HG02588 (cell line): ENCODE data around the gene EEPD1.
A peak's percentile ranks its signal among the peaks of the same experiment; 100 is the strongest.

Source experiments
- ATAC-seq: cut with Tn5 transposase; IDR thresholded peaks from one replicate; pipeline ENCODE4 v1.9.1; 2021; ENCODE audit warnings: mild to moderate bottlenecking, moderate library complexity; ENCODE audit not compliant: unreplicated experiment

The EEPD1 gene

DNA sequence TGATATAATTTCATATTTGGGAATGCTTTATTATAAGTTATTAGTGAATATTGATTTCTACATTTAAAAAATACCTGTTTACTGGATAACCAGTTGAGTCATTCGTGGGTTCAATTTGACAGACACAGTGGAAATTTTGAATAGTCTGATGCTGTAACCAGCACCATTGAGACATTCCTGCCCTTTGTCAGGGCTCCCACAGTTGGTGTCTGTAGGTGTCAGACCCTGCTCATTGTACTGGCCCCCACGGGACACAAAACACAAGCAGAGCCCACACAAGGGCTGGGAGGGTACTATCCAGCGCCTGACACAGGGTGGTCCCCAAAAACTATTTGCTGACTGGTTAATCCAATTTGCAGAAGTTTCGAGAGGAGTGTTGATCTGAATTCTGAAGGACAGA is 35.9 kb downstream of the EEPD1 start:
- no peak for ATAC-seq

DNA sequence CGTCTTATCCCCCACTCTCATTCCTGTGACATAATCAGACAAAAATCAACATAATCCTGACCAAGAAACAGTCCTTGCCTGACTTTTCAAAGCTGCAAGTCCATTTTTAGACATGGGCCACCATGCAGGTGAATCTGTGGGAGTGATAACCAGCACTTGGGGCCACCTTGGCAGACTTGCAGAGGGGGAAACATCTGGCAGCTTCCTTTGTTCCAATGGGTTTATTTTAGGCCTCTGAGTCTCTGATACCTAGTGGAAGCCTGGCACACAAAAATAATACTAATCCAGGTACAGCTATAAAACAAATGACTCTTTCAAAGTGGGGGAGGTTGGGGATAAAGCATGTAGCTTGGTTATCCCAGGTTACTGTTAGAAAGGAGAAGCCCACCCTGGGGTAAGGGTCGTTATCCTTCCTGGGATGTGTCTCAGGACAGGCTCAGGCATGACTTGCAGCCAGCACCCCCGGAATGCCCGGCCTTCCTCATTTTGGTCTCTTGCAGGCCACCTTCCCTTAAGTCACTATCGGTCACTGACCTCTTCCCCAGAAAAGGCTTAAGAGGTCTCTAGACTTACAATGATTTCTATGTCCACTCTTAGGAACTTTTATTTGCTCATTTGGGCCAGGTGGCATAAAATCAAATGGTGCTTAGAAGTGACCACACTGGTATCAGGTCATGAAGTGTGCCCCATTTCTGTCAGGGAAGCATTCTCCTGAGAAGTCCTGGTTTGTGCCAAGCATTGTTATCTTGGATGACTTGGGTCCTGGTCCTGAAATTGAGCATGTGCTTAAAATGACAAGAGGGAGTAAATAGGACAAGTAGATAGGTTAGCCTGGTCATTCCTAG is 37.6 kb downstream of the EEPD1 start:
- no peak for ATAC-seq

DNA sequence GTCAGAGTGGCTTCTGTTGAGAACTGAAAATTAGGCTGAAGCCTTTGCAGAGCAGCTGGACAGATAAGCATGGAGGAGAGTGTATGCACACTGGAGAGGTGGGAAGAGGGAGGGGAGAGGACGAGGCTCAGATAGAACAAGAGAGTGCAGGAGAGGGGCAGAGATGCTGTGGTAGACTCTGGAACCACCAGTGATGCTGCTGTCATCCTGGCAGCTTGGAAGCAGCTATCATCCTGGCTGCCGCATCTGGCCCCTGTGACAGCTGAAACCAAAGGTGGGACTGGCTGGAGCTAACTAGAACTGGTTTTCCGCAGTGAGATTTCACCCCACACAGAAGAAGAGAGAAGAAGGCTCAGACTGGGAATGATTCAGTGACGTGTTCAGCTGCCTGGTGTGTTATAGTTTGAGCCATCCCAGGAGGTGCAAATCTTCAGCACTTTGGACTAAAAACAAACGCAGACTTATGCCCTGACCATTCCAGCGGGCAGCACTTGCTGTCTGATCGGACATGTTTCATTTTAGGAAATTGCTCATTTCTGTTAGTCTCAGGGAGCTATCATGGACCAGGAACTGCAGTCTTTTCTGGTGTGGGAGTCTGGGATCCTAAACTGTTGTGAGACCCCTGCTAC is 38.4 kb downstream of the EEPD1 start:
- ATAC-seq, result peak; percentile 29

DNA sequence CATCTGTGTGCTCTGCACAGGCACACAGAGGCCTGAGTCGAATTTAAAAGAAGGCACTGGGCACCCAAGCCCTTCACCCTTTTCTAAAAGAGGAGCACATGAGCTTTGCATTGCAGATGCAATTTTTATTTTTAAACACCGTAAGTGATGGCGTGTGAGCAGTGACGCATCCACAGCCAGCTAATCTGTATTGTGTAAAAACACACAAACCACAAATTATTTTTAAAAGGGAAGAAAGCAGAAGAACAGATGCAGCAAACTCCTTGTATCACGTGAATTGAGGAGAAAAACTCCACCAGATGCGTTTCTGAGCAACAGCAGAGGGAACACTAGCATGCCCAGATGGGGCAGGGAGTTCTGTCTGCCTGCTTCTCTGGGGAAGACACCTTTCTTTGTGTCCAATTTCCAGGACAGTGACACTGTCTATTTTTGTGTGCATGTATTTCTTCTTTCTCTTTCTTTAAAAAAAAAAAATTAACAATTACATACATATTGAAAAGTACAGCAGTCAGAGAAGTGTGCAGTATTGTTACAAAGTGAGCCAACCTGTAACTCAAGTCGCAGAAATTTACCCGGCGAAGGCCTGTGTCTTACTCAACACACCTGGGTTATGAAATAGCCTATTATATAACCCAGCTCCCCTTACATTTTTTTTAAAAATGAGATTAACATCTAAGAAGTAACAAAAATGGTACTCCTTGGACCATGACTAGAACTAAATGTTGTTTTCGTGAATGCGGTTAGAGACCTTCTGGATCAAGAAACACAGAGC is 39.2 kb downstream of the EEPD1 start:
- ATAC-seq, result peak; percentile 47

DNA sequence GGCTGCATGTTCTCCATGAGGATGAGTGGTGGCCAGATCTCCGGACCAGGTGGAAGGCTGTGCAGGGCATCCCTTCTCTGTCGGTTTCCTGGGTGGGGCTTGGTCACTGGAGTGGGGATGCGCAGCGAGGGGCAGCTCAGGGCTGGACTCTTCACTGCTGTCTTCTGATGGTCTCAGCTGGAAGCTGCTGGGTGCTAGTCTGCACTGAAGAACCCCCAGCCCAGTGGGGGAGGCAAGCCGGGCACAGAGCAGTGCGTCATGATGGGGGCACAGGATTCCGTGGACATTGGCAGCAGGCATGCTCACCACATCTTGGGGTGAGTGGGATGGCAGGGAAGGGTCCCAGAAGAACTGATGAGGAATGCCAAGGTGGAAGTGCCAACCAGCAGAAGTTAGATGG is 39.8 kb downstream of the EEPD1 start:
- ATAC-seq, result no peak

DNA sequence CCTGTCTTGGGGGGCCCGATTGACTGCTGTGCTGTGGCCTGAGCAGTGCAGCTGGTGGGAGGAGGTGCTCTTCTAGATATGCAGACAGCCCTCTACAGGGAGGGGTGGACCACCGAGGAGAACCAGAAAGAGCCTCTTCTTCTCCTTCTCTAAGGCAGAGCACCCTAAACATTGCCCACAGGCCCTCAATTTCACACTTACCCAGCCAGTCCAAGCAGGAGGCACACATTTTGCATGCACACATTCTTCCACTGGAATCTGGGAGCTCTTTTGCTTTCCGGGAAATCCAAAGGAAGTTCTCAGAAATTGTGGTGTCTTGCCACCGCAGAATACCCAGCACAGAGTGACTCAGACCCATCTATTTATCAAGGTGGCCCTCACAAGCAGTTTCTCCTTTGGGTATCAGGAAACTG is 45.8 kb downstream of the EEPD1 start:
- no peak for ATAC-seq

DNA sequence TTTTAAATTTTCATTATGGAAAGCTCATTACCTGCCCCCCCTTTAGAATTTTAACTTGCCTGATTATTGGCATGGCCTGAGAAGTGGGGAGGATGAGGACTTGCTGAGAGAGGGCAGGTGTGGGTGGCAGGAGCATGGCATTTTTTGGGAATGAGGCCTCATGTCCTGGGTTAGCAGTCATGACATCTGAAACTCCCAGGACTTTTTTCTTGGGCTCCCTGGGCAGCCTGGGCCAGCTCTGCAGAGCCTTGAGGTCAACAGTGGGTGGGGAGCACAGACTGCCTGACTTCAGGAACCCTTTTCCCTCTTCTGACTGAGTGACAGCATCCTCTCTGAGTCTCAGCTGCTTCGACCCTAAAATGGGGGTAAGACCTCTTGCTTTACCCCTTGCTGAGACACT is 46.3 kb downstream of the EEPD1 start:
- no peak for ATAC-seq

DNA sequence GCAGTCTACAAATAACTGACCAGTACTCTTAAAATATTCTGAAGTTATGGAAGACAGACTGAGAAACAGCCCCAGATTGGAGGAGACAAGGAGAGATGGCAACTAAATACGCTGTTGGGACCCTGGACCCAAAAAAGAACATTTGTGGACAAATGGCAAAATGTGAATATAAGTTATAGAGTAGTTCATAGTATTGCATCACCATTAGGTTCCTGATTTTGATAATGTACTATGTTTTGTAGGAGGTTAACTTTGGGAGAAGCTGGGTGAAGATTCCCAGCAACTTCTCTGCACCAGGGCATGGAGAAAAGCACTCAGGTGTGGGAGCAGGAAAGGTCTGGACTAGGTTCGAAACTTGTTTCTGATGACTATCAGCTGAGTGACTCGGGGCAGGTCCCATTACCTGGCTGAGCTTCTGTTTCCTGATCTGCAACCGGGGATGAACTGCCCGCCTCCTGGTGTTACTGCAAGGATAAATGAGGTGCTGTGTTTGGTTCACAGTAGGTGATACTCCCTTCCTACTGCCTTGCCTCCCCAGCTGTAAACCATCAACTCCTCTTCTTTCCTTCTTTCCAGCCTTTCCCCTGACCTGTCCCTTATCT is 48.2 kb downstream of the EEPD1 start:
- ATAC-seq, result no peak

DNA sequence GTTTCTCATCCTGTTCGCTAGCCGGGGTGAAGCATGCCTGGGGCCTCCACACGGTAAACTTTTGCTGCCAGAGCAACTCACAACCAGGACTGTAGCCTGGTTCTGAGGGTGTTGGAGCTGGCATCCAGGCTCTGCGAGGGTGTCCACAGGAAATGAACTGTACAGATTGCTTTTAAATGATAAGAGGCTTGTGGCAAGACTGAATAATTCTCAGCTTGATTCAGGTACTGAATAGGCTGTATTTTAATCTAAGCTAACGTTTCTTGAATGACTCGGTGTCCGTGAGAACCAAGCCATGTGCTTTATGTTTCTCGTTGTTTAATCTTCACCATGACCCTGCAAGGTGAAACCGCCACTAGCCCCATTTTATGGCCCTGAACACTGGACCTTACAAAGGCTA is 49.3 kb downstream of the EEPD1 start:
- ATAC-seq, result no peak

DNA sequence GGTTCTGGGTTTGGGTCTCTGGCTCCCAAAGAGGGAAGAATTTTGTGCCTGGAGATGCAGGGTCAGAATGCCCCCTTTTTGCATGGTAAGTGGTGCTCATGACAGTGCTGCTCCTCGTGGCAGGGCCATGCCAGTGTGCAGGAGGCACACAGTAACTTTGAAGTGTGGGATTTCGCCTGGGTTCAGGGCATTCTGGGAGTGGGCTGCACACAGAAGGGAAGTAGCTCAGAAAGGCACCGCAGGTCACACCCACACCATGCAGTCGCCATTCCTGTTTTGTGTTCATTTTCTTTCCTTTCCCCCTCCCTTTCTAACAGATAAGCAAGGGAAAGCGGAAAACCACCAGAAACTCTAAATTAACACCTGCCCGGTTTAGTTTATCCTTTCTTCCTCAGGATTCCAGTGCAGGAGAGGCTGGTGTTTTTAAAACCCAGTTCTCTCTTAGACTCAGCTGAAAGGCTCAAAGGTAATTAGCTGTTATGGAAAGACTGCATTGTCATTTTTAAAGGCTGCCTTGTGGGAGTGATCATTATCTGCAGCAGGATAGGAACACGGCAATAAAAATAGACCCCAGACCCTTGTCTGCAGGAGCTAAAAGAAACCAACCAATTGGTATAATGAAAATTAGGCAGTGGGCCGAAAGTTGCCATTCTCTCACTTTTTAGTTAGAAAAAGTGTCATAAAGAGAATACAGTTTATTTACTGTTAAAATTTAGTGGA is 50.2 kb downstream of the EEPD1 start:
- no peak for ATAC-seq

DNA sequence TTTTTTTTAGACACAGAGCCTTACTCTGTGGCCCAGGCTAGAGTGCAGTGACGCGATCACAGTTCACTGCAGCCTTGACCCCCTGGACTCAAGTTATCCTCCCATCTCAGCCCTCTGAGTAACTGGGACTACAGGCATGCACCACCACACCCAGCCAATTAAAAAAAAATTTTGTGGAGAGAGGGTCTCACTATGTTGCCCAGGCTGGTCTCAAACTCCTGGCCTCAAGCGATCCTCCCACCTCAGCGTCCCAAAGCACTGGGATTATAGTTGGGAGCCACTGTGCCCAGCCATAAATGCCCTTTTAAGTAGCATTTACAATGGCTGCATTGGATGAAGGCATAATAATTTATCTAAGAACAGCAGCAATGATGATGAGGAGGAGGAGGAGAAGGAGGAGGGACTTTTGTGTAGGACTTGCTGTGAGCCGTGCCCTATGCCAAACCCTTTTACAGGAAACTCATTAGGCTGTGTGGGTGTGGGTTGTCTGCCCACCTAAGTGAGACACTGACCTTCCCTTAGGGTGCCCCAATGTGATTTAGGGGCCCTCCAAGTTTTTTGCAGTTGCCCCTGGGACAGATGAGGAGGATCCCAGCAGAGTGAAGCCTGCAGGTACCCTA is 51.1 kb downstream of the EEPD1 start:
- no peak for ATAC-seq

DNA sequence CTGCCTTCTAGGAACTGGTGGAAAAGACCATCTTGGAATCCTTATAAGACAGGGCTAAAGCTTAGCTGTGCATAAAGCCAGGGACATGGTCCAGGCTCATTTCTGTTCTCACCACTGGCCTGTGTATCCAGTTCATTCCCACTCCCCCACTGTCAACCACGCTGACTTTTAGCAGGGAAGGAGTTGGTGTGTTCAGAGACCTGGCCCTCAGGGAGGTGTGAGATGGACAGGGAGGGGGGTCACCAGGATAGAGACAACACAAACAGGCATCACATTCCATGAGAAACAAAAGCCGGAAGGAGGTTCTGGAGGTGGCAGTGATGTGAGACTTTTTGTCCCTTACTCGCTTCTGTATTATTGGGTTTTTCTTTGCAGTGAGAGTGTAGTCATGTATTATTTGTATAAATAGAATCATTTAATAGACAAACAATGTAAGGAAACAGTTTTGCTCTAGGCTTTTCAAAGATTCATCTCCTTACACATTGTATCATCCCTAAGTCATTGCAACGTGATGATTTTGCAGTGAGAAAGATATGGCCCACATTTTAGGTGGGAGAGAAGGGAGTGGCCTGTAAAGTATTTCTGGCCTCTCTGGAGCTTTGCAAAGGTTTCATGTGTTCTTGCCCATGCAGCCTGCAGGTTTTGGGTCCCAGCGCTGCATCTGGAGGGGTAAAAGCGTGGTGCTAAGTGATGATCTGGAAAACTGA is 52.0 kb downstream of the EEPD1 start:
- ATAC-seq, result no peak

DNA sequence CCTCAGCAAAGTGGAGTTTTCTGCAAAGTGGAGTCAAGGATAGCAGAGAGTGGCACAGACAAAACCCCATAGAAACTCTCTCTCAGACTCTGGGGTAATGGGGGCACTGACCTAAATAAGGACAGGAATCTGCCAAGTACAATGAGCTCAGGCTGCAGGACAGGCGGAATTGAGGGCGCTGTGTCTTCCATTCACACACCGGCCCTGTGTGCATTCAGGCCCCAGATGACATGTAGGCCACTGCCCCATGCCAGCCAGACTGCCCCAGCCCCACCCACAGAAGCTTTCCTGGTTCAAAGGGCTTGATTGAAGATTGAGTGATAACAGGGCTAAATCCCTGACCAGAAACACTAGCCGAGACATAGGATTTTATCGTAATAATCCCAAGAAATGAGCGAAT is 52.7 kb downstream of the EEPD1 start:
- no peak for ATAC-seq

DNA sequence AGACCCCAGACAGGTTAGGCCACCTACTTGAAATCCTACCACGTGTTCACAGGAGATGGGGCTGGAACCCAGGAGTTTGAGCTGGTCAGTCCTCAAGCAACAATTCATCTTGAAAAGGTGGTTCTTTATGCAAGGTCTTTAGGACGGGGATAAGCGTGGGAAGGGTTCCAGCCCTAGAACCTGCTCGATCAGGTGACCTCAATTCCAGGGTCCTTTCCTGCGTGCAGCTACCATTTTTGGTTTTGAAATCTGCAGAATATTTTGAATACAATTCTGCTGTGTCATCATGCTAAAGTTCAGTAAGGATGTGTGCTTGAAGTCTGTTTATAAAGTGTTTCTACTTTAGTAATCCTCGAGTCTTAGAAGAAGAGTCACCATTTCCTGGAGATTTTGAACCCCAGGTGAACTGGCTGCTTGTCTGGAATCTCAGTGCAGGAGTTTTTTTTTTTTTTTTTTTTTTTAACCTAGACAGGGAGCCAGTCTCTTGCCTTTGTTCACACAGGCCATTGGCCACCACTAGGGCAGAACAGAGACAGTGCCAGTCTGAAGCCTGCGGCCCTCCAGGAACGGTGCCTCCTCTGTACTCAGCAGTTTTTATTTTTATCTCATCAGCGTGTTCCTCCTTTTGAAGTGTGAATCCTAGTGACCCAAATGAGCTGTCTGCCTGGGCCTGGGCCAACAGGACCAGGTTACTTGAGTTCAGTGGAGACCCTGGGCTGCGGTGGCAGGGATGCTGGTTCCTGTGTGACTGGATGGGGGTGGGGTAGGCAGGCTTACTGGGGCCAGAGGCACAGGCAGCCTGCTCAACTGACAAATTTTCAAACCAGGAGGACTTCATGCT is 54.6 kb downstream of the EEPD1 start:
- no peak for ATAC-seq

DNA sequence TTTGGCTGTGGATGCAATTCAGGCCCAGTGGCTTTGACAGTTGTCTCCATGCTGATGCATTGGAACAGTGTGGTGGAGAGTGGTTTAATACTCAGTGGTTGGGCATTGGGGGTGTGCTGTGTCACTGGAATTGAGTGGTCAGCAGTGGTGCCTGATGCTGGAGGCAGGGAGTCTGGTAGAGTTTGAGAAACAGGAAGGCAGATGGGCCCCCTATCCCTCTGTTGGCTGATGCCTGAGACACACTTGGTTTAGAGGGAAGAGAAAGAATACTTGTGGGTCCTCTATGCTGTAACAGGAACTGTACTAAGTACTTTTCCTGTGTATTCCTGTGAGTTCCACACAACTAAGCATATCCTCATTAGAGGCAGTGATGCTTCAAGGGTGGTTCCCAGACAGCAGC is 55.4 kb downstream of the EEPD1 start:
- ATAC-seq, result no peak

DNA sequence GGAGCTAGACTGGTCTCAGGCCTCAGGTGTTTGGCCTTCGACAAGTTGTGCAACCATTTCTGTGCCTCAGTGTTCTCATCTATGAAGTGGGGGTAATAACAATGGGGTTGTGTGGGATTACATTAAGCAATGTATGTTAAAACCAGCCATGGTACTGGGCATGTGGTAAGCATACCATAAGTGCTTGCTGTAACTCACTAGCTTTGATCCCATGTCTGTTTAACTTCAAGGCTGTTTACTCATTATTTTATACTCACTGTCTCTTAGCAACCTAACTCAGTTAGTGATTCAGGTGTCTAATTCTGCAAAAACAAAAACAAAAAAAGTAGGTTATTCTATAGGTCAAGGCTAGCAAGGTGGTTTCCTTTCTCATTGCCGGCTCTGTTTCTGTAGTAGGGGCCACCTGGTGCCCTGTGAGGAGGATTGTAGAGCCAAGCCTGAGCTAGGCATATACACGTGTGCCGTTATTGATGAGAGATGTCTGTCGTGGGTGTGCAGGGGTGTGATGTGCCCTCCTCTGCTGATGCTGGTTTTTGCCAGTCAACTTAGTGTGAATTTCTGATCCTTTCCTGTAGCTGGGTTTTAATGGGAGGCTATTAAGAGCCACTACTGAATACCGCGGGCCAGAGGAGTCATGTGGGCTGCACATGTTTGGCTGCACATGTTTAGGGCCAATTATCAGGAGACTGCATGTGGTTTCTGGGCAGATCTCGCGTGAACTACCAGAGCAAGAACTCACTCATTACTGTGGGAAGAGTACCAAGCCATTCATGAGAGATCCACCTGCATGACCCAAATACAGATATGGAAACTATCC is 56.2 kb downstream of the EEPD1 start:
- no peak for ATAC-seq

DNA sequence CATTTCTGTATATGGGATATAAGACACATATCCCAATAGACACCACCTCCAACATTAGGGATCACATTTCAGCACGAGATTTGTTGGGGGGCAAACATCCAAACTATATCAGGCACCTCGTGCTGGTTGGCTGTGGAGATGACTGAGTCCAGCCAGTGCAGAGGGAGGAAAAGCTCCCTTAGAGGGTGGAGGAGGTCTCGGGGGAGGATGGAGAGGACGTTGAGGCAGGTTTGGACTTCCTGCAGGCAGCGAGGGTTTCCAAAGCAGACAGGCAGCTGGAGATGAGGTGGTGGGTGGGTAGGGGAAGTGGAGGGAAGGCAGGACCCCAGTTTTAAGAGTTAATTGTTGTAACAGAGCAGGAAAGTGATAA is 56.7 kb downstream of the EEPD1 start:
- ATAC-seq, result no peak

DNA sequence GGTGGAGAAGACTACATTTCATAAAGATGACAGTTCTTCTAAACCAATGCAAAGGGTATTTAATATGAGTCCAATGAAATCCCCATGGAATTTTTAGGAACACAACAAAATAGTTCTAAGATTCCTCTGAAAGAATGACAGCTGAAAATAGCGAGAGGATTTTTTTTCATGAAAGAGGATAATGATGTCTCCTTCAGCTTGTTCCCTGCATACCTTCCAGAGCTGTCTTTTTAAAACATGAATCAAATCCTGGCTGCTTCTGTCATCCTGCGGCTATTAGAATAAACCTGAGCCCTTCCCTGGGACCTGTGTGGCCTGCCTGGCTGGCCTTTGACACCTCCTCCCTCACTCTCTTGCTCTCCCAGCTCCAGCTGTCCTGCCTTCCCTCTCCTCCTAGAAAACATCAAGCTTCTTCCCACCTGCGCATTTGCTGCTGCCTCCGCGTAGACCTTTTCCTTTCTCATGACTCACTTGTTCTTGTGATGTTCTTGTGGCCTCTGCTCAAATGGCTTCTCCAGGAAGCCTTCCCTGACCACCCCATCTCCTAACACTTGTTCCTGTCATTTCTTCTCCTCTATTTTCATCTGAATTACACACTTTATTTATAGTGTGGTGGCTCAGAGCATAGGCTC is 57.4 kb downstream of the EEPD1 start:
- no peak for ATAC-seq
